ENCODE data around the gene ZNF45. TPM values are rescaled to one million over a fixed set of nuclear protein-coding genes. Genes with fewer than 3 reads are reported as not detected.

Gene ZNF45
- total RNA-seq, 1 donor from 2014 or later: 20.9 TPM

- no peak for DNase-seq (ENCODE audit: low spot score, unreplicated experiment)
- H3K27ac Mint-ChIP-seq: no peak overlapping the region
- H3K27me3 Mint-ChIP-seq: peaks cover 24% of the 10 kb centered on the region
- H3K4me1 Mint-ChIP-seq (ENCODE audit: low read depth): no peaks in the 10 kb centered on the region
- peaks cover 19% of the 10 kb centered on the region for H3K9me3 Mint-ChIP-seq (ENCODE audit: low read depth)
- no peaks in the 10 kb centered on the region for H3K36me3 Mint-ChIP-seq (ENCODE audit: insufficient read depth)
- TF ChIP-seq CTCF (IDR thresholded peaks at IDR 0.05; ENCODE audit: unreplicated experiment): no peak
- no peak overlapping the region for H3K4me3 Mint-ChIP-seq (ENCODE audit: low read depth)
Measured at GRCh38 chr19:43941209-43941608, 6.1 kb upstream of the ZNF45 start.

- no peak for TF ChIP-seq CTCF (IDR thresholded peaks at IDR 0.05; ENCODE audit: unreplicated experiment)
- no peak overlapping the region for H3K4me3 Mint-ChIP-seq (ENCODE audit: low read depth)
Measured at GRCh38 chr19:43940719-43941118, 5.6 kb upstream of the ZNF45 start.

GRCh38 chr19:43939557-43940260 is 4.6 kb upstream of the ZNF45 start:
- no peaks in the 10 kb centered on the region for H3K36me3 Mint-ChIP-seq (ENCODE audit: insufficient read depth)
- H3K27me3 Mint-ChIP-seq: peaks cover 13% of the 10 kb centered on the region
- H3K27ac Mint-ChIP-seq: no peak overlapping the region
- TF ChIP-seq CTCF (IDR thresholded peaks at IDR 0.05; ENCODE audit: unreplicated experiment): no peak
- no peaks in the 10 kb centered on the region for H3K4me1 Mint-ChIP-seq (ENCODE audit: low read depth)
- H3K4me3 Mint-ChIP-seq (ENCODE audit: low read depth): no peak overlapping the region
- DNase-seq (ENCODE audit: low spot score, unreplicated experiment): no peak
- peaks cover 14% of the 10 kb centered on the region for H3K9me3 Mint-ChIP-seq (ENCODE audit: low read depth)

More at GRCh38 chr19:43940719-43941118, 5.6 kb upstream of the ZNF45 start:
- H3K9me3 Mint-ChIP-seq (ENCODE audit: low read depth): peaks cover 14% of the 10 kb centered on the region
- no peaks in the 10 kb centered on the region for H3K4me1 Mint-ChIP-seq (ENCODE audit: low read depth)
- DNase-seq (ENCODE audit: low spot score, unreplicated experiment): no peak
- no peak overlapping the region for H3K27ac Mint-ChIP-seq
- H3K36me3 Mint-ChIP-seq (ENCODE audit: insufficient read depth): no peaks in the 10 kb centered on the region
- H3K27me3 Mint-ChIP-seq: peaks cover 19% of the 10 kb centered on the region

GRCh38 chr19:43936188-43936587 is 1.1 kb upstream of the ZNF45 start:
- peaks cover 5% of the 10 kb centered on the region for H3K36me3 Mint-ChIP-seq (ENCODE audit: insufficient read depth)
- H3K27ac Mint-ChIP-seq: no peak overlapping the region
- TF ChIP-seq CTCF (IDR thresholded peaks at IDR 0.05; ENCODE audit: unreplicated experiment): no peak
- H3K27me3 Mint-ChIP-seq: peaks cover 4% of the 10 kb centered on the region
- peak overlapping the region; percentile 90 for H3K4me3 Mint-ChIP-seq (ENCODE audit: low read depth)
- H3K4me1 Mint-ChIP-seq (ENCODE audit: low read depth): peaks cover 9% of the 10 kb centered on the region
- H3K9me3 Mint-ChIP-seq (ENCODE audit: low read depth): peaks cover 10% of the 10 kb centered on the region
- no peak for DNase-seq (ENCODE audit: low spot score, unreplicated experiment)

- H3K36me3 Mint-ChIP-seq (ENCODE audit: insufficient read depth): peaks cover 14% of the 10 kb centered on the region
- peaks cover 4% of the 10 kb centered on the region for H3K27me3 Mint-ChIP-seq
- peaks cover 7% of the 10 kb centered on the region for H3K9me3 Mint-ChIP-seq (ENCODE audit: low read depth)
- TF ChIP-seq CTCF (IDR thresholded peaks at IDR 0.05; ENCODE audit: unreplicated experiment): peak; percentile 7
- peak overlapping the region; percentile 90 for H3K4me3 Mint-ChIP-seq (ENCODE audit: low read depth)
- peak overlapping the region; percentile 96 for H3K27ac Mint-ChIP-seq
- H3K4me1 Mint-ChIP-seq (ENCODE audit: low read depth): peaks cover 9% of the 10 kb centered on the region
- no peak for DNase-seq (ENCODE audit: low spot score, unreplicated experiment)
Measured at GRCh38 chr19:43934055-43934984, 762 bp downstream of the ZNF45 start.

Measured in progenitor cell of endocrine pancreas (in vitro differentiated cells).